OCI-LY3 (cell line): ENCODE results near the gene TMEM238.

Experiments
- CTCF ChIP-seq: fragments of 200-600, 300-600 bp; sonication (generic); IDR thresholded peaks from 2 replicates; pipeline ENCODE4 v1.5.1; 2014; ENCODE audit warnings: antibody characterized with exemption, low read length, low read depth
- EZH2phosphoT487 ChIP-seq: fragments of 200-600 bp; shearing (Covaris generic); IDR thresholded peaks from 2 replicates; pipeline ENCODE4 v1.6.1; 2018; ENCODE audit warnings: antibody characterized with exemption, mixed run types, low read depth

GRCh38 chr19:55408533-55408872 lies 24.4 kb upstream of the TMEM238 start:
- TF ChIP-seq CTCF (no peak), EZH2phosphoT487 (no peak)
